Rectal smooth muscle tissue (tissue), 1 donor: ENCODE data around the gene PROK2.

Source experiments
- H3K27ac ChIP-seq: one replicate; pipeline ENCODE4 v1.7.0; 2013; ENCODE audit warnings: low read depth, low read length, inconsistent platforms
- H3K27me3 ChIP-seq: one replicate; pipeline ENCODE4 v1.7.0; 2013; ENCODE audit warnings: low read length; ENCODE audit not compliant: control insufficient read depth, insufficient read depth
- H3K36me3 ChIP-seq: one replicate; pipeline ENCODE4 v1.7.0; 2013; ENCODE audit warnings: low read length; ENCODE audit not compliant: control insufficient read depth, insufficient read depth
- H3K4me1 ChIP-seq: one replicate; pipeline ENCODE4 v1.7.0; 2013; ENCODE audit warnings: low read length; ENCODE audit not compliant: control insufficient read depth, insufficient read depth
- H3K4me3 ChIP-seq: one replicate; pipeline ENCODE4 v1.7.0; 2013; ENCODE audit warnings: low read length
- H3K9ac ChIP-seq: one replicate; pipeline ENCODE4 v1.7.0; 2013; ENCODE audit warnings: low read length

Gene PROK2, protein sequence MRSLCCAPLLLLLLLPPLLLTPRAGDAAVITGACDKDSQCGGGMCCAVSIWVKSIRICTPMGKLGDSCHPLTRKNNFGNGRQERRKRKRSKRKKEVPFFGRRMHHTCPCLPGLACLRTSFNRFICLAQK

DNA sequence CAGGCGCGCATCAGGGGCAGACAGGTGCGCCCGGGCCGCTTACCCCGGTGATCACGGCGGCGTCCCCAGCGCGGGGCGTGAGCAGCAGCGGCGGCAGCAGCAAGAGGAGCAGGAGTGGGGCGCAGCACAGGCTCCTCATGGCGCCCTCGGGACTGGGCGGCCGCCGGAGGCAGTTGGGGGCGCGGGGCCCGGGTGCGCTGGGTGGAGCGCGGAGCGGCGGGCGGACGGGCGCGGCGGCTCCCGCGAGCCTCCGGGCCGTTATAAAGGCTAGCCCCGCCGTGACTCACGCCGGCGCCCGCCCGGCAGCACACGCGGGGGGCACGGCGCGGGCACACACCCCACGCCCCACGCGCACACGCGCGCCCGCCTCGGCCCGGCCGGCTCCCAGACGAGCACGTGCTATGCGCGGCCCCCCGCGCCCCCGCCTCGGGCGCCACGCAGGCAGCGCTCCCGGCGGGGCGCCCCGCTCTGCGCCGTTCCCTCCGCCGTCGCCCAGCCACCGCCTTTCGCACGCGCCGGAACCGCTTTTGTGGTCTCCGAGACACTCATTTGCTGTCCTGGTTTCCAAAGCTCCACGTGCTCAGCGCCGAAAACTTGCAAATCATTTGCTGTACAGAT lies at the start of gene PROK2:
TSS of gene PROK2 (minus strand) at position 235 of the 618 bp plus-strand sequence. CDS start at position 139, 96 bp downstream.
- Histone ChIP-seq H3K36me3 (no peaks in the 10 kb centered on the region), H3K9ac (no peak within 1 kb of the TSS), H3K27ac (no peak within 1 kb of the TSS), H3K4me3 (peak within 1 kb of the TSS; percentile 44), H3K4me1 (peaks cover 4% of the 10 kb centered on the region), H3K27me3 (peaks cover 28% of the 10 kb centered on the region)

- Histone ChIP-seq H3K4me3 (no peak overlapping the region), H3K27ac (no peak overlapping the region), H3K4me1 (no peaks in the 10 kb centered on the region), H3K36me3 (no peaks in the 10 kb centered on the region), H3K9ac (no peak overlapping the region), H3K27me3 (no peaks in the 10 kb centered on the region)
These were observed 46.7 kb upstream of the PROK2 start for GRCh38 chr3:71831599-71831998.

GRCh38 chr3:71825551-71826283 lies 40.8 kb upstream of the PROK2 start:
- Histone ChIP-seq H3K27me3 (no peaks in the 10 kb centered on the region), H3K36me3 (no peaks in the 10 kb centered on the region), H3K4me3 (no peak overlapping the region), H3K27ac (no peak overlapping the region), H3K9ac (no peak overlapping the region), H3K4me1 (no peaks in the 10 kb centered on the region)

GRCh38 chr3:71821116-71821515 lies 36.2 kb upstream of the PROK2 start:
- Histone ChIP-seq H3K4me1 (no peaks in the 10 kb centered on the region), H3K27me3 (no peaks in the 10 kb centered on the region), H3K9ac (no peak overlapping the region), H3K27ac (no peak overlapping the region), H3K4me3 (no peak overlapping the region), H3K36me3 (no peaks in the 10 kb centered on the region)

DNA sequence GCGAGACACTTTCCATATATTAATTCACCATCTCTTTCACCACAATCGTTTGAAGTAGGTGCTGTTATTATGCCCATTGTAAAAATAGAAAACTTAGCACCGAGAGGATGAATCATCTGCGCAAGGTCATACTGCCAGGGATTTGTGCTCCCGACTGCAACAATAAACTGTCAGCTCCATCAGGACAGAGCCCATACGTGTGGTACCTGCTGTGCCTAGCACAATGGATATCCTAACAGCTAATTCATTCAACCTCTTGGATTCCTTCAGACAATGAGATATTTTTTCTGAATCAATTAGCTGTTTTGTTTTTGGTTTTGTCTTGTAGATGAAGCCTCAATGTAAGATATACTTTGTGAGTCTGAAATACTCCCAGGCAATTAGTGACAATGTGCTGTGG lies 32.3 kb upstream of the PROK2 start:
- no peaks in the 10 kb centered on the region for H3K36me3 ChIP-seq
- no peak overlapping the region for H3K9ac ChIP-seq
- no peak overlapping the region for H3K4me3 ChIP-seq
- no peaks in the 10 kb centered on the region for H3K4me1 ChIP-seq
- no peak overlapping the region for H3K27ac ChIP-seq
- H3K27me3 ChIP-seq: no peaks in the 10 kb centered on the region

GRCh38 chr3:71816767-71817156 lies 31.8 kb upstream of the PROK2 start:
- Histone ChIP-seq H3K36me3 (no peaks in the 10 kb centered on the region), H3K4me3 (no peak overlapping the region), H3K27ac (no peak overlapping the region), H3K27me3 (no peaks in the 10 kb centered on the region), H3K4me1 (no peaks in the 10 kb centered on the region), H3K9ac (no peak overlapping the region)

DNA sequence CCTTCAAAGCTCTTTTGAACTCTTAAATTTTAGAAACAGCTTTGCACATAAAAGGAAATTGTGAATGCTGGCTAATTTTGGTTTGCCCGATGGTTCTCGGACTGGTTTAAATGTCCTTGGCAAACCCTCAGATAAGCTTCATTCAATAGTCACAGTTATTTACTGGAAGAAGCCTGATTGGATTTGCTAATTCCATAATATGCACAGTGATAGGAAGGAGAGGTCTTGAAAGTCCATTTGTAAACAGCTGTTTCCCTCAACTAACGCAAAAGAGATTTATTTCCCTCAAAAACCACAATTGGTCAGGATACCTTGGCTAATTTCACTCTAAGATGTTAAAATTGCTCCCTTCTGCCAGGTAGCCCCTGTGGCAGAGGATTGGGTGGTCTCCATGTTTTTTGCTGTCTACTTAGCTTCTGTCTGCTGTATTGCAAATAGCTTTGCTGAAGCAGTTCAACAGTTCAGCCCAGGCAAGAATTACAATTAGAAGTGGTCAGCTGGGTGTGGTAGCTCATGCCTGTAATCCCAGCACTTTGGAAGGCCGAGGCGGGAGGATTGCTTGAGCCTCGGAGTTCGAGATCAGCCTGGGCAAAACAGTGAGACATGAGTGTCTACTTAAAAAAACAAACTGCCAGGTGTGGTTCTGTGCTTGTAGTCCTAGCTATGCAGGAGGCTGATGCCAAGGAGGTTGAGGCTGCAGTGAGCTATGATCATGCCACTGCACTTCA lies 30.6 kb upstream of the PROK2 start:
- Histone ChIP-seq H3K36me3 (no peaks in the 10 kb centered on the region), H3K4me1 (no peaks in the 10 kb centered on the region), H3K9ac (no peak overlapping the region), H3K27me3 (no peaks in the 10 kb centered on the region), H3K27ac (no peak overlapping the region), H3K4me3 (no peak overlapping the region)

- H3K27me3 ChIP-seq: no peaks in the 10 kb centered on the region
- no peak overlapping the region for H3K27ac ChIP-seq
- H3K4me3 ChIP-seq: no peak overlapping the region
These were observed 28.8 kb upstream of the PROK2 start for GRCh38 chr3:71813704-71814103.

GRCh38 chr3:71813073-71813472 lies 28.1 kb upstream of the PROK2 start:
- Histone ChIP-seq H3K27ac (no peak overlapping the region), H3K4me3 (no peak overlapping the region), H3K9ac (no peak overlapping the region), H3K4me1 (no peaks in the 10 kb centered on the region), H3K36me3 (no peaks in the 10 kb centered on the region), H3K27me3 (no peaks in the 10 kb centered on the region)

More at GRCh38 chr3:71813704-71814103, 28.8 kb upstream of the PROK2 start:
- Histone ChIP-seq H3K36me3 (no peaks in the 10 kb centered on the region), H3K9ac (no peak overlapping the region), H3K4me1 (no peaks in the 10 kb centered on the region)

- no peaks in the 10 kb centered on the region for H3K36me3 ChIP-seq
- no peaks in the 10 kb centered on the region for H3K4me1 ChIP-seq
- H3K27ac ChIP-seq: no peak overlapping the region
- no peak overlapping the region for H3K9ac ChIP-seq
- H3K4me3 ChIP-seq: no peak overlapping the region
- no peaks in the 10 kb centered on the region for H3K27me3 ChIP-seq
These were observed 25.1 kb upstream of the PROK2 start for GRCh38 chr3:71810056-71810455.

- Histone ChIP-seq H3K27me3 (no peaks in the 10 kb centered on the region), H3K4me3 (no peak overlapping the region), H3K27ac (no peak overlapping the region), H3K4me1 (no peaks in the 10 kb centered on the region), H3K9ac (no peak overlapping the region), H3K36me3 (no peaks in the 10 kb centered on the region)
These were observed 24.5 kb upstream of the PROK2 start for GRCh38 chr3:71809321-71810026.

DNA sequence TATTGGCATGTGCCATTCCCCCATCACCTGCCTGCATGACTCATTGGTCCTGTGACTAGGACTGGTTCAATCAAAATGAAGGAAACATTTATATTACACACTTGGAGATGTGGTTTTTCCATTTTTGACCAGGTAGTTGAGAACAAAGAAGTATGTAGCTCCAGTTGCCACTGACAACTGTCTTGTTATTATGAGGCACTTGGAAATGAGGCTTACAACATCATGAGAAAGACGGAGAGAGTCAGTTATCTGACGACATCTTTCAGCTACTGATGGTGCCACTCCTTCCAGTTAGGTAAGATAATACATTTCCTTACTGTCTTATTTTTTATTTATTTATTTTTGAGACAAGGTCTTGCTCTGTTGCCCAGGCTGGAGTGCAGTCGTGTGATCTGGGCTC lies 21.8 kb upstream of the PROK2 start:
- no peak overlapping the region for H3K27ac ChIP-seq
- H3K4me3 ChIP-seq: no peak overlapping the region
- no peaks in the 10 kb centered on the region for H3K36me3 ChIP-seq
- H3K27me3 ChIP-seq: no peaks in the 10 kb centered on the region
- H3K4me1 ChIP-seq: no peaks in the 10 kb centered on the region
- no peak overlapping the region for H3K9ac ChIP-seq
